GM21515 (cell line): ENCODE measurements around the gene BSND.
"Not testable (repeated sequence)": the region's sequence is repeated elsewhere in the genome, so short reads cannot be mapped to it uniquely, and the experiment has no call there.

Experiments
- ATAC-seq: cut with Tn5 transposase; IDR thresholded peaks from one replicate; pipeline ENCODE4 v1.9.1; 2021; ENCODE audit not compliant: unreplicated experiment

The BSND gene

GRCh38 chr1:55015123-55015522 is 16.4 kb downstream of the BSND start:
- no peak for ATAC-seq

DNA sequence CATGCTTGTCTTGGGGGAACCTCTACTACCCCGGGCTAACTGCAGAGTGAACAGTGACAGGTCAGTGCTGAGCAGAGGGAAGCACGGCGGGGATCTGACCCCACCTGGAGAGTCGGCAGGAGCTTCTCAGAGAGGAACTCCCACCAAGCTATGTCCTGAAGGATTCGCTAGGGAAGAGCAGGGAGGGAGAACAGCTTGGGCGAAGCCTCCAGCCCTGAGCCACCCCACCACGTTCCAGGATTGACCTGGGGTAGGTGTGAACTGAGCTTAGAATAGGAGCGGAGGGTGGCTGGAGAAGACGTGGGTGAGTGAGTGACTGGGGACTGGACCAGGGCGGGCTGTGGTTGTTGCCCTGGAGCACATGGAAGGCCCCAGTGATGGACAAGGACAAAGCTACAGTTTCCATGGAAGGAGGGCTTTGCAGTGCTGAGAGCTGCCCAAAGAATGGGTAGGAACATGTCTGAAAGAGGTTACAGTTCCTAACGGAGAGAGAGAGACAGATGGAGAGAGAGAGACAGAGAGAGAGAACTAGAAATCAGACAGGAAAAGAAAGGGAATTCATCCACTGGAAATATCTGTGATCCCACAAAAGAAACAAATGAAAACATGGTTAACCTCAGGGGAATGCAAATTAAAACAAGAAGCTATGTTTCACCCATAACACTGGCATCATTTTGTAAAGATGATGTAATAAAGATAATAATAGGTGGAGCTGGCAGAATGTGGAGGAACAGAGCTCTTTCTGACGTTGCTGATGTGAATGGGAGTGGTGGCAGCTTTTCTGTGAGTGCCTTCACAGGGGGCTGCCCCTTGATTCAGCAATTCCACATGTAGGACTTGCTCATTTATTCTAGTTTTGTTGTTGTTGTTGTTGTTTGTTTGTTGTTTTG is 17.2 kb downstream of the BSND start:
- no peak for ATAC-seq

GRCh38 chr1:55018395-55018794 is 19.7 kb downstream of the BSND start:
- no peak for ATAC-seq

- peak; percentile 92 for ATAC-seq
Measured at GRCh38 chr1:55021942-55022546, 23.3 kb downstream of the BSND start.

GRCh38 chr1:55024163-55024562 is 25.4 kb downstream of the BSND start:
- ATAC-seq: not testable (repeated sequence)

DNA sequence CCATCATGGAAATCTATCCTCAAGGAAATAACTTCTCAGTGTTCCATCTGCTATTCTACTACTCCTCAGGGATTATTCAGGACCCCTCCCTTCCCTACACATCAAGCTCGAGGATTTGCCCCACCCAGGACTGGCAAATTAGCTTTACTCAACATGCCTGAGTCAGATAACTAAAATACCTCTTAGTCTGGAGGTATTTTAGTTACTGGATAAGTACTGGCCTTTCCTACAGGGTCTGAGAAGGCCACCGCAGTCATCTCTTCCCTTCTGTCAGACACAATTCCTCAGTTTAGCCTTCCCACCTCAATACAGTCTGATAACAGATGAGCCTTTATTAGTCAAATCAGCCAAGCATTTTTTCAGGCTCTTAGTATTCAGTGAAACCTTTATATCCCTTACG is 27.9 kb downstream of the BSND start:
- ATAC-seq: not testable (repeated sequence)

- not testable (repeated sequence) for ATAC-seq
Measured at GRCh38 chr1:55031098-55031497, 32.4 kb downstream of the BSND start.

- no peak for ATAC-seq
Measured at GRCh38 chr1:55033265-55033614, 34.5 kb downstream of the BSND start.

DNA sequence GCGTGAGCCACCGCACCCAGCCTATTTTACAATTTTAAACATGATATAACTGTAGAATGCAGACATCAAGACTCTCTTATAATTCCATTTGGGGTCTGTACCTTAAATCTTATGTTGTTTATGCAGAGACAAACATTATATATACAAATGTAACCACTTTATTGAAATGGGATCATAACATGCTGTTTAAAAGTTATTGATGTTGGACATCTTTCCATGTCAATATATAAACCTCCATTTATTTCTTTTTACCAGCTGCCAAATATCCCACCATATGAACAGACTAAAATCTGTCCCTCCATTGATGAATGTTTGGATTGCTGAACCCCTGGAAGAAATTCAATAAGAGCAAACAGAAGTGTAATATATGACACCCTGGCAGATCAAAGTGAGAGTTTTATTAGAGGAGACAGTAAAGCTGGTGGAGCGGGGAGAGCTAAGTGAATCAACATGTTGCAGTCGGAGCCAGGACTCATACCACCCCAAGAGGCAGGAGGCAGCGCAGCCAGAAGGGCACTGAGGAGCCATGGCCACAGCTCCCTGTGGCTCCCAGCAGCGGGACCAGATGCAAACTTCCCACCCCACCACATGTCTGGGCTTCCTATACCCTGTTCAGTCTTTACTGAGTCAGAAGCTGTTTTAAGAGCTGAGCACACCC is 35.9 kb downstream of the BSND start:
- no peak for ATAC-seq

GRCh38 chr1:55035904-55036303 is 37.2 kb downstream of the BSND start:
- ATAC-seq: no peak

DNA sequence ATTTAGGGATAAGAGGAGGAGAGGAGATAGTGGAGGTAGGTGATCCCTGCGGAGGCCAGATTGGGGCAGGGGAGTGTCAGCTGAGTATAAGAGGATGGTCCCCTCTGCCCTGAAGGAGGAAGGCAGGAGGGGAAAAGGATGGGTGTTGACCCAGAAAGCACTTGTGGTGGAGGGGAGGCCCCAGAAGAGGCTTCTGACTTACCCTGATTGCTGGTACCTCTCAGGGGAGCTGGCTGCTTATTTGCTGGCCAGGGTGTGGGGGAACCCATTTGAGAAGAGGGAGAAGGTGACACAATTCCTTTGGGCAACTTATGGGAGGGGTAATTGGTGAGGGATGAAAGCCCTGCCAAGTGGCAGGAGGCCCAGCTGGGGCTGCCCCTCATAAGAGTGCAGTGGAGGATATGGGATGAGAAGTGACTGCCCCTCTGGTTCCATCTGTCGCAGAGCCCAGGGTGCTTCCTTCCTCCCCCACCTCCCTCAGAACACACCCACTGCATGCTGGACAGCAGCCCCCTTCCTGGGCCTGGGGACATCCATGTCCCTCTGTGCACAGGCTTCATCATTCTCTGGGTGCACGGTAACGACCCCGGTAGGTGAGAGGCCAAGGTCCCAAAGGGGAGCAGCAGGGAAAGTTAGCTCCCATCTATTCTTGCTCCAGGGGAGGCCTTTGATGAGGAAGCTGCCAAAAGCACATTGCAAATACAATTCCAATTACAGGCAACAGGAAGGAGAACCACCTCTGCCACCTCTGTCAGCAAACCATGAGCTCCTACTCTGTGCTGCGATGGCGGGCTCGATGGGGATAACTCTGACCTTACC is 39.2 kb downstream of the BSND start:
- no peak for ATAC-seq

GRCh38 chr1:55038552-55038838 is 39.8 kb downstream of the BSND start:
- ATAC-seq: no peak

DNA sequence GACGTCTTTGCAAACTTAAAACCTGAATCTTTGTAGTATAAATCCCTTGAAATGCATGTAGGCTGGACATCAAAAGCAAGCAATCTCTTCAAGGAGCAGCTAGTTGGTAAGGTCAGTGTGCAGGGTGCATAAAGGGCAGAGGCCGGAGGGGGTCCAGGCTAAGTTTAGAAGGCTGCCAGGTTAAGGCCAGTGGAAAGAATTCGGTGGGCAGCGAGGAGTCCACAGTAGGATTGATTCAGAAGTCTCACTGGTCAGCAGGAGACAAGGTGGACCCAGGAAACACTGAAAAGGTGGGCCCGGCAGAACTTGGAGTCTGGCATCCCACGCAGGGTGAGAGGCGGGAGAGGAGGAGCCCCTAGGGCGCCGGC is 40.2 kb downstream of the BSND start:
- ATAC-seq: no peak

GRCh38 chr1:55039342-55040082 is 40.8 kb downstream of the BSND start, which contains the start of gene PCSK9:
PCSK9 (plus strand) TSS chr1:55039548; CDS start chr1:55039838, 290 bp downstream.
- ATAC-seq: no peak

GRCh38 chr1:55040083-55040932 is 41.6 kb downstream of the BSND start:
- no peak for ATAC-seq

- no peak for ATAC-seq
Measured at GRCh38 chr1:55040933-55041494, 42.3 kb downstream of the BSND start.

DNA sequence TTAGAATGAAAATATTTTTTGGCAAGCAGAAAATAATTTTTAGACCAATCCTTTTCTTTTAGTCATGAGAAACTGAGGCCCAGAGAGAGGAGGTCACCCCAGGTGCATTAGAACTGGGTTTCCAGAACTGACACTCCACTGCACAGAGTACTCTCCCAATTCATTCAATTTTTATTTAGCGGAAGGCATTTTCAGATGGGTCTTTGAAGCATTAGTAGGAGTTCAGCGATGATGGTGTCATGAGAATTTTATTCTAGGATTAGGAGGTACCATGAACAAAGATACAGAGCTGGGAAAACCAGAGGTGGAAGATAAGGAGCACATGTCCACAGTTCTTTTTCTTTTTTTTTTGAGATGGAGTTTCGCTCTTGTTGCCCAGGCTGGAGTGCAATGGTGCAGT is 42.9 kb downstream of the BSND start:
- ATAC-seq: no peak

GRCh38 chr1:55043011-55043410 is 44.3 kb downstream of the BSND start:
- ATAC-seq: no peak

- ATAC-seq: no peak
Measured at GRCh38 chr1:55043726-55044125, 45.0 kb downstream of the BSND start.
